ENCODE measurements around the gene RTN4.

GRCh38 chr2:54965425-54965824 is 84.8 kb downstream of the RTN4 start:
- TF ChIP-seq, protein P1, sequence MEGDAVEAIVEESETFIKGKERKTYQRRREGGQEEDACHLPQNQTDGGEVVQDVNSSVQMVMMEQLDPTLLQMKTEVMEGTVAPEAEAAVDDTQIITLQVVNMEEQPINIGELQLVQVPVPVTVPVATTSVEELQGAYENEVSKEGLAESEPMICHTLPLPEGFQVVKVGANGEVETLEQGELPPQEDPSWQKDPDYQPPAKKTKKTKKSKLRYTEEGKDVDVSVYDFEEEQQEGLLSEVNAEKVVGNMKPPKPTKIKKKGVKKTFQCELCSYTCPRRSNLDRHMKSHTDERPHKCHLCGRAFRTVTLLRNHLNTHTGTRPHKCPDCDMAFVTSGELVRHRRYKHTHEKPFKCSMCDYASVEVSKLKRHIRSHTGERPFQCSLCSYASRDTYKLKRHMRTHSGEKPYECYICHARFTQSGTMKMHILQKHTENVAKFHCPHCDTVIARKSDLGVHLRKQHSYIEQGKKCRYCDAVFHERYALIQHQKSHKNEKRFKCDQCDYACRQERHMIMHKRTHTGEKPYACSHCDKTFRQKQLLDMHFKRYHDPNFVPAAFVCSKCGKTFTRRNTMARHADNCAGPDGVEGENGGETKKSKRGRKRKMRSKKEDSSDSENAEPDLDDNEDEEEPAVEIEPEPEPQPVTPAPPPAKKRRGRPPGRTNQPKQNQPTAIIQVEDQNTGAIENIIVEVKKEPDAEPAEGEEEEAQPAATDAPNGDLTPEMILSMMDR (IDR thresholded peaks at IDR 0.05), result no peak
- TF ChIP-seq POLR2A (IDR thresholded peaks at IDR 0.05), result no peak

Measured in body of pancreas (tissue), 4 donors.